Activated T-cell treated with anti-CD3 and anti-CD28 coated beads, Interleukin-2, amount 50 U/mL, for 72 hours (primary cell): Measurements from ENCODE around the gene TRPC4. TPM values are rescaled to one million over a fixed set of nuclear protein-coding genes. Genes with fewer than 3 reads are reported as not detected.

ENCODE experiments used
- ATAC-seq, 2 donors: fragments of 150-1000 bp; cut with Tn5 transposase; replicated peaks in 1 of 2; 2 replicates each; pipeline ENCODE4 v1.10.0; 2021; ENCODE audit warnings: moderate library complexity in 2 of 2, mild to moderate bottlenecking in 1 of 2
- DNase-seq, 2 donors: peaks; one replicate each; pipeline ENCODE4 v3.0.0; 2021 to 2022; ENCODE audit warnings: mixed read lengths in 1 of 2
- H3K27ac Mint-ChIP-seq: one replicate; pipeline ENCODE4 v1.8.0; 2022; ENCODE audit warnings: mild to moderate bottlenecking, moderate library complexity, mixed read lengths
- H3K27me3 Mint-ChIP-seq: one replicate; pipeline ENCODE4 v1.8.0; 2022; ENCODE audit warnings: low read depth, mixed read lengths
- H3K36me3 Mint-ChIP-seq, 2 donors: one replicate each; pipeline ENCODE4 v1.8.0; 2022; ENCODE audit warnings: mixed read lengths in 2 of 2, mild to moderate bottlenecking in 1 of 2; ENCODE audit not compliant: insufficient read depth in 2 of 2
- H3K4me1 Mint-ChIP-seq: one replicate; pipeline ENCODE4 v1.8.0; 2022; ENCODE audit warnings: low read depth, mixed read lengths
- H3K4me3 Mint-ChIP-seq, 2 donors: one replicate each; pipeline ENCODE4 v1.8.0; 2022; ENCODE audit warnings: mild to moderate bottlenecking in 2 of 2, mixed read lengths in 2 of 2, moderate library complexity in 2 of 2
- H3K9me3 Mint-ChIP-seq, 2 donors: one replicate each; pipeline ENCODE4 v1.8.0; 2022; ENCODE audit warnings: mixed read lengths in 2 of 2
- total RNA-seq, 2 donors: library from RNA; stranded (reverse); gene quantifications; one replicate each; pipeline ENCODE4 v1.2.3, GENCODE V29; 2022

The TRPC4 gene
- total RNA-seq, 2 donors from 2014 or later = not detected

GRCh38 chr13:37748913-37749312, 120.7 kb downstream of the TRPC4 start:
- H3K4me1 Mint-ChIP-seq = no peaks in the 10 kb centered on the region
- H3K36me3 Mint-ChIP-seq = no peaks in the 10 kb centered on the region
- DNase-seq (no peak), ATAC-seq (no peak)
- peaks cover 0 to 1% of the 10 kb centered on the region in 2 donors for H3K9me3 Mint-ChIP-seq
- H3K27ac Mint-ChIP-seq = no peak overlapping the region
- H3K4me3 Mint-ChIP-seq = no peak overlapping the region
- H3K27me3 Mint-ChIP-seq = no peaks in the 10 kb centered on the region

GRCh38 chr13:37747071-37747612, 122.4 kb downstream of the TRPC4 start:
- no peak overlapping the region for H3K27ac Mint-ChIP-seq
- H3K36me3 Mint-ChIP-seq = no peaks in the 10 kb centered on the region
- DNase-seq (no peak), ATAC-seq (no peak)
- H3K4me1 Mint-ChIP-seq = no peaks in the 10 kb centered on the region
- peaks cover 0 to 1% of the 10 kb centered on the region in 2 donors for H3K9me3 Mint-ChIP-seq
- H3K4me3 Mint-ChIP-seq = no peak overlapping the region
- H3K27me3 Mint-ChIP-seq = no peaks in the 10 kb centered on the region

GRCh38 chr13:37741536-37741935, 128.0 kb downstream of the TRPC4 start:
- H3K9me3 Mint-ChIP-seq = no peaks in the 10 kb centered on the region
- DNase-seq (no peak), ATAC-seq (no peak)
- H3K4me1 Mint-ChIP-seq = no peaks in the 10 kb centered on the region
- H3K4me3 Mint-ChIP-seq = no peak overlapping the region
- H3K27me3 Mint-ChIP-seq = no peaks in the 10 kb centered on the region
- H3K27ac Mint-ChIP-seq = no peak overlapping the region
- no peaks in the 10 kb centered on the region for H3K36me3 Mint-ChIP-seq

- no peak for ATAC-seq
- Mint-ChIP-seq H3K9me3 (peaks cover 0 to 2% of the 10 kb centered on the region in 2 donors), H3K4me3 (no peak overlapping the region), H3K27ac (no peak overlapping the region), H3K36me3 (no peaks in the 10 kb centered on the region), H3K4me1 (no peaks in the 10 kb centered on the region), H3K27me3 (no peaks in the 10 kb centered on the region)
- no peak for DNase-seq
Observed at GRCh38 chr13:37736045-37736444, 133.5 kb downstream of the TRPC4 start.

- Mint-ChIP-seq H3K36me3 (no peaks in the 10 kb centered on the region), H3K27me3 (no peaks in the 10 kb centered on the region), H3K4me3 (no peak overlapping the region), H3K9me3 (peaks cover 0 to 2% of the 10 kb centered on the region in 2 donors), H3K4me1 (no peaks in the 10 kb centered on the region), H3K27ac (no peak overlapping the region)
- no peak for DNase-seq
- no peak for ATAC-seq
Observed at GRCh38 chr13:37735293-37735692, 134.3 kb downstream of the TRPC4 start.

GRCh38 chr13:37729876-37730275, 139.7 kb downstream of the TRPC4 start:
- DNase-seq = no peak
- Mint-ChIP-seq H3K9me3 (peaks cover 2 to 4% of the 10 kb centered on the region in 2 donors), H3K4me3 (no peak overlapping the region), H3K4me1 (no peaks in the 10 kb centered on the region), H3K36me3 (no peaks in the 10 kb centered on the region), H3K27ac (no peak overlapping the region), H3K27me3 (no peaks in the 10 kb centered on the region)
- no peak for ATAC-seq

GRCh38 chr13:37716420-37717195, 153.0 kb downstream of the TRPC4 start:
- Mint-ChIP-seq H3K9me3 (peaks cover 0 to 3% of the 10 kb centered on the region in 2 donors), H3K27me3 (no peaks in the 10 kb centered on the region), H3K27ac (no peak overlapping the region), H3K36me3 (no peaks in the 10 kb centered on the region), H3K4me3 (no peak overlapping the region), H3K4me1 (no peaks in the 10 kb centered on the region)
- ATAC-seq = no peak
- no peak for DNase-seq

- Mint-ChIP-seq H3K27ac (no peak overlapping the region), H3K9me3 (peaks cover 0 to 3% of the 10 kb centered on the region in 2 donors), H3K4me1 (no peaks in the 10 kb centered on the region), H3K4me3 (no peak overlapping the region), H3K27me3 (no peaks in the 10 kb centered on the region), H3K36me3 (no peaks in the 10 kb centered on the region)
- no peak for ATAC-seq
- no peak for DNase-seq
Observed at GRCh38 chr13:37715606-37716015, 154.0 kb downstream of the TRPC4 start.

- H3K36me3 Mint-ChIP-seq = no peaks in the 10 kb centered on the region
- ATAC-seq (no peak), DNase-seq (no peak)
- no peaks in the 10 kb centered on the region for H3K9me3 Mint-ChIP-seq
- H3K27me3 Mint-ChIP-seq = no peaks in the 10 kb centered on the region
- H3K27ac Mint-ChIP-seq = no peak overlapping the region
- no peak overlapping the region for H3K4me3 Mint-ChIP-seq
- no peaks in the 10 kb centered on the region for H3K4me1 Mint-ChIP-seq
Observed at GRCh38 chr13:37709318-37709717, 160.3 kb downstream of the TRPC4 start.

- no peaks in the 10 kb centered on the region for H3K4me1 Mint-ChIP-seq
Observed at GRCh38 chr13:37707739-37708500, 161.7 kb downstream of the TRPC4 start.

GRCh38 chr13:37706041-37706440, 163.5 kb downstream of the TRPC4 start:
- Mint-ChIP-seq H3K4me3 (no peak overlapping the region), H3K36me3 (no peaks in the 10 kb centered on the region), H3K4me1 (no peaks in the 10 kb centered on the region), H3K9me3 (no peaks in the 10 kb centered on the region), H3K27me3 (no peaks in the 10 kb centered on the region), H3K27ac (no peak overlapping the region)
- ATAC-seq = no peak
- DNase-seq = no peak

More at GRCh38 chr13:37707739-37708500, 161.7 kb downstream of the TRPC4 start:
- no peak overlapping the region for H3K27ac Mint-ChIP-seq
- H3K4me3 Mint-ChIP-seq = no peak overlapping the region
- no peaks in the 10 kb centered on the region for H3K27me3 Mint-ChIP-seq
- no peaks in the 10 kb centered on the region for H3K9me3 Mint-ChIP-seq
- no peak for ATAC-seq
- DNase-seq = no peak
- no peaks in the 10 kb centered on the region for H3K36me3 Mint-ChIP-seq

- H3K4me3 Mint-ChIP-seq = no peak overlapping the region
- ATAC-seq (no peak), DNase-seq (no peak)
- H3K27me3 Mint-ChIP-seq = no peaks in the 10 kb centered on the region
- no peak overlapping the region for H3K27ac Mint-ChIP-seq
- no peaks in the 10 kb centered on the region for H3K4me1 Mint-ChIP-seq
- H3K36me3 Mint-ChIP-seq = no peaks in the 10 kb centered on the region
- H3K9me3 Mint-ChIP-seq = peaks cover 0 to 3% of the 10 kb centered on the region in 2 donors
Observed at GRCh38 chr13:37701972-37702371, 167.6 kb downstream of the TRPC4 start.

- no peaks in the 10 kb centered on the region for H3K36me3 Mint-ChIP-seq
- DNase-seq (no peak), ATAC-seq (no peak)
- no peaks in the 10 kb centered on the region for H3K27me3 Mint-ChIP-seq
- H3K9me3 Mint-ChIP-seq = peaks cover 0 to 5% of the 10 kb centered on the region in 2 donors
- H3K4me3 Mint-ChIP-seq = no peak overlapping the region
- H3K4me1 Mint-ChIP-seq = no peaks in the 10 kb centered on the region
- no peak overlapping the region for H3K27ac Mint-ChIP-seq
Observed at GRCh38 chr13:37701306-37701705, 168.3 kb downstream of the TRPC4 start.
